ENCODE measurements around the gene PTPN20.
"Not testable (repeated sequence)": the region's sequence is repeated elsewhere in the genome, so short reads cannot be mapped to it uniquely, and the experiment has no call there.

PTPN20 gene

DNA sequence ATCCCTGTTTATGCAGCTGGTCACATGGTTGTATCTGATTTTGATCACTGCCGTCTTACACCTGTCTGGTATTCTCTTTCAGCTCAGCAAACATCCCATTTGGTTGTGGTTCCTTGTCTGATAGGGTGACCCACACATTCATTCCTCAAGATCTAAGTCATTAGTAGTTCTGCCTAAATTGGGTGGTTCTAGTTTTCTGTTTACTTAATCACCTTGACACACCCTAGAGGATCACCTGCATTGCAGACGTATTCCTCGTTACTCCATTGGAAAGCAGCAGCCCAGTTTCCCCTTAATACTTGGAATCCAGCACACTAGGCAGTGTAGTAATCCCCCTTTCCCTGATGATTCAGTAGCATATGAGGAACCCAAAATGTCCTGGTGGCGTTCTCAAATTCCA is 41.3 kb downstream of the PTPN20 start:
- DNase-seq (ENCODE audit: low read depth in 2 of 2): not testable (repeated sequence)

DNA sequence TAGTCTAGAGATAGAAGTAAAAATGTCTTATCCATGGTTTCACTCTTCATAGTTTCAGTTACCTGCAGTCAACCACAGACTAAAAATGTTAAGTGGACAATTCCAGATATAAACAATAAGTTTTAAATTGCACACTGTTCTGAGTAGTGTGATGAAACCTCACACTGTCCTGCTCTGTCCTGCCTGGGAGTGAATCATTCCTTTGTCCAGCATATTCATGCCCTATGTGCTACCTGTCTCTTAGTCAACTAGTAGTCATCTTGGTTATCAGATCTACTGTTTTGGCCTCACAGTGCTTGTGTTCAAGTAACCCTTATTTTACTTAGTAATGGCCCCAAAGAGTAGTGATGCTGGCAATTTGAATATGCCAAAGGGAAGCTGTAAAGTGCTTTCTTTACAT is 49.5 kb downstream of the PTPN20 start:
- not testable (repeated sequence) for DNase-seq (ENCODE audit: low read depth in 2 of 2)

DNA sequence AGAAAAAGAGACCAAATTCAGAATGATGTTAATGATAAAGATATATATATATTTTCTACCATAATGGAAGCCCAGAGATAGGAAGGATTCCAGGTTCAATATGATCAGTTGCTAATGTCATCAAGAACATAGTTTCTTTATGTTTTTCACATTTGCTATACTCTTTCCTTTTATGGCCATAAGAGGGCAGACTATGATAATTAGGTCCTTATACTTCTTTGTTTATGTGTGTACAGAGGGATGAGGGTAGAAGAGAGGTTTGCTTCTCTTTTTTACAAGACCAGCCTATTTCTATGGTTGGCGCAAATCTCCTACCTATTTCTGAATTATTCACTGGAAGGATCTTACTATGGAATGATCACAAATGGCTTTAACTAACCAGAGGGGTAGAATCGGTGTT is 52.1 kb downstream of the PTPN20 start:
- not testable (repeated sequence) for DNase-seq (ENCODE audit: low read depth in 2 of 2)

DNA sequence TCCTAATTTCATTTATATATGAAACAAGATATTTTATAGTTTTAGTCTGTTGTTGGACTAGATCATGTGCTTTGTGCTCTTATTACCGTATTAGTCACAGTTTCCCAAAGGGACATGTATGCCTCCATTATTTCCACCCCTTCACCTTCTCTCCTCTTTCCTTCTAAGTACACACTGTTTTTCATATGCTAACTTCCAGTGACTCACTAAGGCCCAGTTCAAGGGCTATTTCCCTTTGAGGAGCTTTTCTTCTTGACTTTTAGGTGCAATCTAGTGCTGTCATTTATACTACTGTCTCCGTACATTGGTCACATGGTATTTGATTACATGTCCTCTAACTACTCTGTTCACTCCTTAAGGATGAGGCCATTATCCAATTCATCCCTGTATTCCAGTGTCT is 55.8 kb downstream of the PTPN20 start:
- not testable (repeated sequence) for DNase-seq (ENCODE audit: low read depth in 2 of 2)

DNA sequence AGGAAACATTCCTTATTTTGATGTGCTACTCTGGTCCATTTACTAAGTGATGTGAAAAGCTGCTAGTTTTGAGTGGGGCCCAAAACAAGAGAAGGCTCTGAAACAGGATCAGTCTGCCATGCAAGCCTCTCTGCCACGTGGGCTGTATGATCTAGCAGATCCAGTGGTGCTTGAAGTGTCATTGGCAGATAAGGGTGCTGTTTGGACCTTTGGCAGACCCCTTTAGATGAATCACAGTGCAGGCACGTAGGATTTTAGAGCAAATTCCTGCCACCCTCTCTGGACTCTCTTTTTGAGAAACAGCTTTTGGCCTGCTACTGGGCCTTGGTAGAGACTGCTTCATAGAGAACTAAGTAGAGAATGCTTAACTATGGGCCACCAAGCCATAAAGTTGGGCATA is 69.0 kb downstream of the PTPN20 start:
- DNase-seq (ENCODE audit: low read depth in 2 of 2): not testable (repeated sequence)

DNA sequence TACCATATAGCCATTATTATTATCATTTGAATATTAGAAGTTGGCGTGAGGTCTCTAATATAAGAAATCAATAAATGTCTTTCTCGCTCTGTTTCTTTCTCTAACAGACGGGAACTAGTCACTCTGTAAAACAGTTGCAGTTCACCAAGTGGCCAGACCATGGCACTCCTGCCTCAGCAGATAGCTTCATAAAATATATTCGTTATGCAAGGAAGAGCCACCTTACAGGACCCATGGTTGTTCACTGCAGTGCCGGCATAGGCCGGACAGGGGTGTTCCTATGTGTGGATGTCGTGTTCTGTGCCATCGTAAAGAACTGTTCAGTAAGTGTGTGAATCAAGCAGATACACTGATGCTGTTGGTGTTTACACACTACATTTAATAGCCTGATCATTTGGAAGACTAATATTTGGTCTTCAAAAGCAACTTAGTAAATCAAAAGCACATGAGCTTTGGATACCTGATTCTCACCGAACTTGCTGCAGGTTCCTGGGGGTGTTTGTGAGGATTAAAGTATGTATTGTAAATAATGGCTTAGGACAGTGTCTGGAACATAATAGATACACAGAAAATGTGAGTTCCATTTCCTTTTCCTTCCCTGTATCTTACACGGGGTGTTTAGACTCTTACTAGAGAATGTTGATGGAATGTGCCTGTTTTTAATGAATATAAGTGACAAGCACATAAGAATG is 76.2 kb downstream of the PTPN20 start:
- not testable (repeated sequence) for DNase-seq (ENCODE audit: low read depth in 2 of 2)

- peak in 1 of 2 experiments; percentile 7 for DNase-seq (ENCODE audit: low read depth in 2 of 2)
Measured at GRCh38 chr10:46992803-46993561, 81.8 kb downstream of the PTPN20 start.

GRCh38 chr10:46995234-46995633 is 84.0 kb downstream of the PTPN20 start:
- DNase-seq (ENCODE audit: low read depth in 2 of 2): no peak

DNA sequence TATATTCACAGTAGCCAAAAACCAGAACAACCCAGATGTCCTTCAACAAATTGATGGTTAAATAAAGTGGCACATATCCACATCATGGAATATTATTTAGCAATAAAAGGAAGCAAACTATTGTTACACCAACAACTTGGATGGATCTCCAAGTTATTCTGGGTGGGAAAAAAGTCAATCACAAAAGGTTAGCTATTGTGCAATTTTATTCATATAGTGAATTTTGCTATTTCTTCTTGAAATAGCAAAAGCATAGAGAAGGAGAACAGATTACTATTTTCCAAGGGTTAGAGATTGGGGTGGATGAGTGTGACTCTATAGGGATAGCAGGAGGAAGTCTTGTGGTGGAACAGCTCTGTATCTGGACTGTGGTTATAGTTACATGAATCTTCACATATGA is 87.0 kb downstream of the PTPN20 start:
- DNase-seq (ENCODE audit: low read depth in 2 of 2): no peak

- no peak for DNase-seq (ENCODE audit: low read depth in 2 of 2)
Measured at GRCh38 chr10:46998595-46998994, 87.4 kb downstream of the PTPN20 start.

- no peak for DNase-seq (ENCODE audit: low read depth in 2 of 2)
Measured at GRCh38 chr10:46999217-46999616, 88.0 kb downstream of the PTPN20 start.

GRCh38 chr10:47008769-47009168 is 97.5 kb downstream of the PTPN20 start:
- no peak for DNase-seq (ENCODE audit: low read depth in 2 of 2)

DNA sequence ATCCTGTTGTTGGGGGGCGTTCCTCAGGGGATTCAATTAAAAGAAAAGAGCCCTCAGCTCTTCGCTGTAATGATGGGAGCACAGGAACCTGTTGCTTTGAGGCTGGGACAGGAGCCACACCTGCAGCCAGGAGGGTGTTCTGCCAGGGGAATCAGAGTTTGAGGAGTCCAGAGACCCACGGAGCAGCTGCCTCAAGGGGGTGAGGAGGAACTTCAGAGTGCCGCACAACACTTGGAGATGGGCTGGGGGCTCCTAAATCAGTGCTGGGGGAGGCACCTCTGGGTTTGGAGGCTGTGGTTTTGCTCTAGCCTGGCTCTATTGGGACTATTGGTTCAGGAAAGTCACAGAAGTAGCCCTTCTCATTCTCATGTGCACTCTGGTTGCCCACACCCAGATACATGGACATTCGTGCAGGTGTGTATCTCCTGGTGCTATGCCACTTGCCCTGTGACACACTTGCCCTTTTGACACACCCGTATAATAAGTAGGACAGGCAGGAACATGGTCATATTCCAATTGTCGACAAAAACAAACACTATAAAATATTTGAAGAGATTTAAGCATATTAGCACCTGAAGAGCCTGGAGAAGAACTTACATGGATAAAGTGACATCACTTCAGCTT is 98.1 kb downstream of the PTPN20 start:
- DNase-seq (ENCODE audit: low read depth in 2 of 2): no peak

DNA sequence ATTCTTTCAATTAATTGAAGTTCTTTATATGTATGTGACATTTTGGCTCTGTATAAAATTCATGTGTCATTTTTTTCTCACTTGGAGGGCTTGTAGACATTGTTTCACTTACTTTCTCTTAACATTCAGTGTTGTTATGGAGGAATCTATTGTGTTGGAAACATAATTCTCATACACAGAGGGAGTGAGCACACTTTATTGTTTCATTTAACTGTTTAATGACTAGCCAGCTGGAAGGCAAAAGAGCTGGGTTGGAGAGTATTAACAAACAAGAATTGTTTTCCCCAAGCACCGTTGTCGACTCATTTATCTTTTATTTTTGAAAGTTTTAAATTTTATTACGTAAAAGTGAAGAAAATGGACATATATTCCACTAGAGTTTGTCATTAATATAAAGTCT is 98.8 kb downstream of the PTPN20 start:
- no peak for DNase-seq (ENCODE audit: low read depth in 2 of 2)

GRCh38 chr10:47012214-47012613 is 101.0 kb downstream of the PTPN20 start:
- DNase-seq (ENCODE audit: low read depth in 2 of 2): no peak

DNA sequence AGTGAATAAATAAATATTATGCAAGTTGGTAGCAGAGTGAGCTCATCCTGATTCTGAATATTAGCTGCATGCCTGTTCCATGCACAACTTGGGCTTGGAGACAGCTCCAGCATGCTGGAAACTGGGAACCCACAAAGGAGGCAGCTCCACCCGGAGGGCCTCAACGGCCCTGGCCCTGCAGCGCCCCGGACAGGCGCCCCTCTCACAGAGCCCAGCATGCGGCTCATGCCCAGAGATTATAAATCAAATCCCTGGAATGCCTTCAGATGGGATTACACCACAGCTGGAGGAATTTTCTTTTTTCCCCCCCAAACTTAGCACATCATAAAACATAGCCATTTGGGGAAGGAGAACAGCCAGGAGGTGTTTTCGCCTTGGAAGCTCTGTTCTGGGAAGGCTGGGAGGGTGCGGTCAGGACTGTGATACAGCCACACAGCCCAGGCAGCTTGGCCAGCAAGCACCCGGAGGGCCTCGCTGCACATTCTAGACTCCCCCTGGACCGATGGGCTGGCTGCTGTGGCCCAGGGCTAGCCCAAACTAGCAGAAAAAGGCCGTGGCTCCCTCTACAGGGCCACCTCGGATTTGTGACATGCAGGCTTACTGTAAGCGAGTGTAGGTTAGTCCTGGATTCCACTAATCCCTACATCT is 102.4 kb downstream of the PTPN20 start:
- DNase-seq (ENCODE audit: low read depth in 2 of 2): no peak

GRCh38 chr10:47015404-47015803 is 104.2 kb downstream of the PTPN20 start:
- DNase-seq (ENCODE audit: low read depth in 2 of 2): no peak

DNA sequence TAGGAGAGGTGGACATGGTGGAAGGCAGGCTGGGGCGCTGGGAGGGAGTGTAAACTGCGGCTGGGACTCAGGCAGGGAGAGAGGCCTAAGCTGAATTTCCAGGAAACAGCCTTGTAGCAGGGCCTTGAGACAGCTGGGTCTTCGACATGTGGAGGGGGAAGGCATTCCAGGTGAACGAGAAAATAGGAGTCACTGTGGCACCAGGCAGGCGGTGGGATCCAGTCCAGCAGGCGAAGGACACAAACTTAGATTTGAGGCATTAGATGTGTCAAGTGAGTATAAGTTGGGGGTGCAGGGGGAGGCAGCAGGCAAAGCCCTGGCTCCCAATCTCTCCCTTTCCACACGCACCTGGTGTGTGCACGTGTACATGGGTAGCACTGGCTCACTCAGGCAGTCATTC is 105.3 kb downstream of the PTPN20 start:
- no peak for DNase-seq (ENCODE audit: low read depth in 2 of 2)

DNA sequence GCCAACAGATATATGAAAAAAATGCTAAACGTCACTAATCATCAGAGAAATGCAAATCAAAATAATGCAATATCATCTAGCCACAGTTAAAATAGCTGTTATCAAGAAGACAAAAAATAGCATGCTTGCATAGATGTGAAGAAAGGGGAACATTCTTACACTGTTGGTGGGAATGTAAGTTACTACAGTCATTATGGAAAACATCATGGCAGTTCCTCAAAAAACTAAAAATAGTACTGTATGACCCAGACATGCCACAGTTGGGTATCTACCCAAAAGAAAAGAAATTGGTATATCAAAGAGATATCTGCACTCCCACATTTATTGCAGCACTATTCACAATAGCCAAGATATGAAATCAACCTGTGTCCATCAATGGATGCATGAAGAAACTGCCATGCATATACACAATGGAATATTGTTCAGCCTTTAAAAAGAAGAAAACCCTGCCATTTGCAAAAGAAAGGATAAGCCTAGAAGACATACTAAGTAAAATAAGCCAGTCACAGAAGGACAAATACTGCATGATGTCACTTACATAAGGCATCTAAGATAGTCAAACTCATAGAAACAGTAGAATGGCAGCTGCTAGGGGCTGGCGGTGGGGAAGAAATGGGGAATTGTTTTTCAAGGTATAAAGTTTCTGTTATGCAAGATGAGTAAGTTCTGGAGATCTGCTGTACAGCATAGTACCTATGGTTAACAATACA is 107.0 kb downstream of the PTPN20 start:
- DNase-seq (ENCODE audit: low read depth in 2 of 2): no peak

- no peak for DNase-seq (ENCODE audit: low read depth in 2 of 2)
Measured at GRCh38 chr10:47019155-47020145, 108.2 kb downstream of the PTPN20 start.

- no peak for DNase-seq (ENCODE audit: low read depth in 2 of 2)
Measured at GRCh38 chr10:47020471-47020870, 109.2 kb downstream of the PTPN20 start.
